Stimulated activated CD8-positive, alpha-beta memory T cell treated with anti-CD3 and anti-CD28 coated beads, Interleukin-4, amount 100 ng/mL, for 1 hour (primary cell): ENCODE measurements around the gene NDUFA1.
"Not testable (repeated sequence)": the region's sequence is repeated elsewhere in the genome, so short reads cannot be mapped to it uniquely, and the experiment has no call there.

Experiments
- DNase-seq, 2 donors: peaks; one replicate each; pipeline ENCODE4 v3.0.0-alpha.2; 2020; ENCODE audit warnings: low read depth in 2 of 2, low spot score in 1 of 2

Gene NDUFA1

DNA sequence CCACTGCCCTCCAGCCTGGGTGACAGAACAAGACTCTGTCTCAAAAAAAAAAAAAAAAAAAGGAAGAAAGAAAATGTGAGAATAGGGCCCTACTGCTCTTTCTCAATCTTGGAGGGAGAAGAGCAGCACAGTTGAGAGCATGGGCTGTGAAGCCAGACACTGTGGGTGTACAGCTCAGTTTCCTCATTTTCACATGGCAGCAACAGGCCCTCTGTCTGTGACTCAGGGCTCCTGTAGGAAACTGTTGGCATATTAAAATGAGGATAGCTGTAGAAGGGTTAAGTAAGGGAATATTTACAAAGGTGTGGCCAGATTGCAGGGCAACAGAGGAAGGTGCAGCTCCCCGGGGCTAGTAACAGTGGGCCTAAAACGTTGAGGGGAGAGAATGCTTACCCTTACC is 27.5 kb downstream of the NDUFA1 start:
- no peak for DNase-seq

DNA sequence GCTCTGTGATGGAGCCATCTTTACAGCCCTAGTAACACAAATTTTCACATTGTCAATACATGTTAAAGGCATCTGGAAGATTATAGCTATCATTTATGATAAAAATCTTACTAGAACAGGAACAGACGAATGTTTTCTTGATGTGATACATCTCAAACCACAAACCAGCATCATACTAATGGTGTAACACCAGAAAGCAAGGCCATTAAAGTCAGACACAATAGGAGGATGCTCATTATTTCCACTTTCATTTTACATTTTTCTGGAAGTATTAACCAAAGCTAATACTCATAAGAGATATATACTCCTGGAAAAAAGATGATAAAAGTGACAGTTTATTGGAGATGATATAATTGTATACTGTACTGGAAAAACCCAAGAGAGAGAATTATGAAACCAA is 29.3 kb downstream of the NDUFA1 start:
- no peak for DNase-seq

DNA sequence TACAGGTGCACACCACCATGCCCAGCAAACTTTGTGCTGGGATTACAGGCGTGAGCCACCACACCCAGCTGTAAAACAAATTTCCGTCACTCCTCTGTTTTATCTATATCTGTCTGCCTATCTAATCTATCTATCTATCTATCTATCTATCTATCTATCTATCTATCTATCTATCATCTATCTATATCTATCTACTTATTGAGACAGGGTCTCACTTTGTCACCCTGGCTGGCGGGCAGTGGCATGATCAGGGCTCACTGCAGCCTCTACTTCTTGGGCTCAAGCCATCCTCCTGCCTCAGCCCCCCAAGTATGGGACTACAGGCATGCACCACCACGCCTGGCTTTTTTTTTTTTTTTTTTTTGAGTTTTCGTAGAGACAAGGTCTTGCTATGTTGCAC is 44.7 kb downstream of the NDUFA1 start:
- DNase-seq: no peak

DNA sequence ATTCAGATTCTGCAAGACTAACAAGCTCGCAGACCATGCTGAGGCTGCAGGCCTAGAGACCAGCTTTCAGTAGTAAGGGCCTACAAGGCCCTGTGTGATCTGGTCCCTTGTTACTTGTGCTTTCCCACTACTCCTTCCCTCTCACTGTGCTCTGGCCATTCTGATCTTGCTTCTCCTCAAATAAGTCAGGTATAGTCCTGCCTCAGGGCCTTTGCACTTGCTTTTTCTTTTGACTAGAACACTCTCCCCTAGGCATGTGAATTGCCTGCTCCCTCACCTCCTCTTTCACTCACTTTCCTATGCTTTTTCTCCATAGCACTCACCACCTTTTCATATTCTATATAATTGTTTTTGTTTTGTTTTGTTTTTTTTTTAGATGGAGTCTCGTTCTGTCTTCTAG is 46.2 kb downstream of the NDUFA1 start:
- no peak for DNase-seq

DNA sequence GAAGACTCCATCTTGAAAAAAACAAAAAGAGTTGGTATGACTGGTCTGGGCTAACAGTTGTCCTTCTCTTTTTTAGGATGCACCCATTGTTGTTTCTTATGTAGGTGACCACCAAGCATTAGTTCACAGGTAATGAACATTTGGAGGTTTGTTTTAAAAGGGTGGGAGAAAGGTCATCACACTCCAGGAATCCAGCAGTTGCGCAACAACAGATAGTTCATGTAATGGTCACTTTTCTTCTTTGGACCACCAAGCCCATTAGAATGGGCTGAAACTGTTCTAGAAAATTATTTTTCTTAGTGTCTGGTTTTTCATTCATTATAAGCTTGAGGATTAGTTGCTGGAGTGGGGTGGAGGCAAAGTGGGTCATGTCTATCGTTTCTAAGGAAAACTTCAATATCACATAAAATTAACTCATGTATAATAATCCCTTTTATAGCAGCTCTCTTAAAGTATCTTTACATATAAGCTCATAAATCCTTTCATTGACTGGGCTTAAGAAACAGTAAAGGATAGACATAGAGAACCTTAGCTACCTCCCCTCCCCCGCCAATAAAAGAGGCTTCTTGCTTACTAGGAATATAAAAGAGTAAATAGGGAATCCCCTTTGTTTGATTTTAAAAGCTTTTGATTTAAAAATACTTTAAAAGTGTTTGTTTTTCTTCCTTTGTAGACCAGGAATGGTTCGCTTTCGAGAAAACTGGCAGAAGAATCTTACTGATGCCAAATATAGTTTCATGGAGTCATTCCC is 48.4 kb downstream of the NDUFA1 start:
- no peak for DNase-seq

DNA sequence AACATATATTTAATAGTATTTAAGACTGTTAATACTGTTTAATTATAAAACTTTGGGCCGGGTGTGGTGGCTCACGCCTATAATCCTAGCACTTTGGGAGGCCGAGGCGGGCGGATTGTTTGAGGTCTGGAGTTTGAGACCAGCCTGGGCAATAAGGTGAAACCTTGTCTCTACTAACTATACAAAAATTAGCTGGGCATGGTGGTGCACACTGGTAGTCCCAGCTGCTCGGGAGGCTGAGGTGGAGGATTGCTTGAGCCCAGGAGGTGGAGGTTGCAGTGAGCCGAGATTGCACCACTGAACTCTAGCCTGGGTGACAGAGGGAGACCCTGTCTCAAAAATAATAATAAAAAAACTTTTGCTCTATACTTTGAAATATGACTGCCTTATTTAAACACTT is 50.8 kb downstream of the NDUFA1 start:
- DNase-seq: not testable (repeated sequence)
